ENCODE data around the gene NF1. TPM values are rescaled to one million over a fixed set of nuclear protein-coding genes. Genes with fewer than 3 reads are reported as not detected.
"Not testable (repeated sequence)": the region's sequence is repeated elsewhere in the genome, so short reads cannot be mapped to it uniquely, and the experiment has no call there.

Gene NF1
- total RNA-seq, 1 experiment from 2014 or later, result 11.6 TPM

GRCh38 chr17:31379597-31380205 lies 284.9 kb downstream of the NF1 start:
- Histone ChIP-seq H3K36me3 (replicated peaks; ENCODE audit: control insufficient read depth, insufficient read depth, low read length) (no peaks in the 10 kb centered on the region), H3K27me3 (ENCODE audit: control insufficient read depth, insufficient read depth, low read length) (no peaks in the 10 kb centered on the region), H3K4me3 (ENCODE audit: insufficient read depth, low read depth, low read length) (no peak overlapping the region)
- no peak for DNase-seq

GRCh38 chr17:31381165-31381668 lies 286.4 kb downstream of the NF1 start:
- no peak overlapping the region for H3K4me3 ChIP-seq (ENCODE audit: insufficient read depth, low read depth, low read length)
- DNase-seq, result no peak
- H3K36me3 ChIP-seq (replicated peaks; ENCODE audit: control insufficient read depth, insufficient read depth, low read length), result no peaks in the 10 kb centered on the region
- H3K27me3 ChIP-seq (ENCODE audit: control insufficient read depth, insufficient read depth, low read length), result no peaks in the 10 kb centered on the region

DNA sequence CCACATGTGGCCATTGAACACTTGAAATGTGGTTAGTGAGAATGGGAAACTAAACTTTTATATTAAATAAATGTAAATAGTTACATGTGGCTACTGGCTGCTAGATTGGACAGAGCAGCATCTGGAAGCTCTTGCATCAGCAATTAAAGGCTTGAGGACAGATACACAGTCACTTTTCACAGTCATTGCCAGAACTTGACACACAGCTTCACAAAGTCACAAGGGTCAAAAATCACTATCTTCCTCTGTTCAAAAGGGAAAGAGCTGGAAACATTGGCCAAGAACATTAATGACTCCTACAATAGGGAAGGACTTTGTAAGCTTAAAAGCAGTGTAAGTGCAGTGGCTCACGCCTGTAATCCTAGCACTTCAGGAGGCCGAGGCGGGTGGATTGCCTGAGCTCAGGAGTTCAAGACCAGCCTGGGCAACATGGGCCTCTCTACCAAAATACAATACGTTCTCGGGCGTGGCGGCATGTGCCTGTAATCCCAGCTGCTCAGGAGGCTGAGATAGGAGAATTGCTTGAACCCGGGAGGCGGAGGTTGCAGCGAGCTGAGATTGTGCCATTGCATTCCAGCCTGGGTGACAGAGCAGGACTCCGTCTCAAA lies 288.0 kb downstream of the NF1 start:
- not testable (repeated sequence) for H3K27me3 ChIP-seq (ENCODE audit: control insufficient read depth, insufficient read depth, low read length); H3K4me3 ChIP-seq (ENCODE audit: insufficient read depth, low read depth, low read length); DNase-seq; H3K36me3 ChIP-seq (replicated peaks; ENCODE audit: control insufficient read depth, insufficient read depth, low read length)

GRCh38 chr17:31383488-31383887 lies 288.7 kb downstream of the NF1 start:
- not testable (repeated sequence) for H3K4me3 ChIP-seq (ENCODE audit: insufficient read depth, low read depth, low read length); DNase-seq; H3K36me3 ChIP-seq (replicated peaks; ENCODE audit: control insufficient read depth, insufficient read depth, low read length); H3K27me3 ChIP-seq (ENCODE audit: control insufficient read depth, insufficient read depth, low read length)

- Histone ChIP-seq H3K4me3 (ENCODE audit: insufficient read depth, low read depth, low read length) (no peak overlapping the region), H3K36me3 (replicated peaks; ENCODE audit: control insufficient read depth, insufficient read depth, low read length) (no peaks in the 10 kb centered on the region), H3K27me3 (ENCODE audit: control insufficient read depth, insufficient read depth, low read length) (peaks cover 7% of the 10 kb centered on the region)
- DNase-seq, result no peak
These were observed 290.9 kb downstream of the NF1 start for GRCh38 chr17:31385428-31386285.

DNA sequence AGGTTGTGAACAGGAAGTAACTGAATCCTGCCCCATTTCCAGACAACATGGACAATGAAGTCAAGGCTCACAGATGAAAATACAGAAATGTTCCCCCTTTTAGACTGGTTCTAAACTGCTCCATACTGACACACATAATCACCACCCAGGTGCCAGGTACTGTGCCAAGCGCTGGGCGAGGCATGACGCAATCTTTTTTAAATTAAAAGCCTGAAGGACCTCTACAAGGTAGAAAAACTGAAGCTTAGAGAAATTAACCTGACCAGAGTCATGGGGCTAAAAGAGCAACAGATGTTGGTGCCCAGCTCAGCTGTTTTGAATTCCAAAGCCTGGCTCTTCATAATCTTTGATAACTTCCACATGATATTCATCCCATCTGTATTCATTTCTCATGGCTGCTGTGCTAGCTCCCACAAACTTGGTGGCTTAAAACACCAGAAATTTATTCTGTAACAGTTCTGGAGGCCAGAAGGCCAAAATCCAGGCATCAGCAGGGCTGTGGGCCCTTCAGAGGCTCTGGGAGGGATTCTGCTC lies 291.8 kb downstream of the NF1 start:
- no peak for DNase-seq
- H3K4me3 ChIP-seq (ENCODE audit: insufficient read depth, low read depth, low read length), result no peak overlapping the region
- H3K36me3 ChIP-seq (replicated peaks; ENCODE audit: control insufficient read depth, insufficient read depth, low read length), result no peaks in the 10 kb centered on the region
- peaks cover 13% of the 10 kb centered on the region for H3K27me3 ChIP-seq (ENCODE audit: control insufficient read depth, insufficient read depth, low read length)

GRCh38 chr17:31387438-31387837 lies 292.7 kb downstream of the NF1 start:
- peaks cover 21% of the 10 kb centered on the region for H3K27me3 ChIP-seq (ENCODE audit: control insufficient read depth, insufficient read depth, low read length)
- DNase-seq, result no peak
- no peaks in the 10 kb centered on the region for H3K36me3 ChIP-seq (replicated peaks; ENCODE audit: control insufficient read depth, insufficient read depth, low read length)
- H3K4me3 ChIP-seq (ENCODE audit: insufficient read depth, low read depth, low read length), result no peak overlapping the region

DNA sequence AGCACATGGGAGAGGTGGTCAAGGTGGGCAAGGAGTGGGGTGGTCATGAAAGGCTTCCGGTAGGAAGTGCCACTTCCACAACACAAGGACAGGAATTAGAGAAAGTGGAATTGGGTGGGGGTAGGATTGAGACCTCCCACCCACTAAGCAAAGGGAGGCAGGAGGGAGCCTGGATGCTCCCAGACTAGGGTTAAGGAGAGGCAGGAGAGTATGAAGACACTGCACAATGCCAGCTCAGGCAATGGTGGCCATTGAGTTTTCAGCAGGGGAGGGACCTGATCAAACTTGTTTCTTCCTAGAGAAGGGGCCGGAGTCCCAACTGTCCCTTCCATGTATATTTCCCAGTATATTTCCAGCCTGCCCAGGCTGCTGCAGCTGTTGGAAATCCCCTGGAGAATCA lies 293.6 kb downstream of the NF1 start:
- Histone ChIP-seq H3K4me3 (ENCODE audit: insufficient read depth, low read depth, low read length) (no peak overlapping the region), H3K27me3 (ENCODE audit: control insufficient read depth, insufficient read depth, low read length) (peaks cover 26% of the 10 kb centered on the region)
- no peak for DNase-seq

DNA sequence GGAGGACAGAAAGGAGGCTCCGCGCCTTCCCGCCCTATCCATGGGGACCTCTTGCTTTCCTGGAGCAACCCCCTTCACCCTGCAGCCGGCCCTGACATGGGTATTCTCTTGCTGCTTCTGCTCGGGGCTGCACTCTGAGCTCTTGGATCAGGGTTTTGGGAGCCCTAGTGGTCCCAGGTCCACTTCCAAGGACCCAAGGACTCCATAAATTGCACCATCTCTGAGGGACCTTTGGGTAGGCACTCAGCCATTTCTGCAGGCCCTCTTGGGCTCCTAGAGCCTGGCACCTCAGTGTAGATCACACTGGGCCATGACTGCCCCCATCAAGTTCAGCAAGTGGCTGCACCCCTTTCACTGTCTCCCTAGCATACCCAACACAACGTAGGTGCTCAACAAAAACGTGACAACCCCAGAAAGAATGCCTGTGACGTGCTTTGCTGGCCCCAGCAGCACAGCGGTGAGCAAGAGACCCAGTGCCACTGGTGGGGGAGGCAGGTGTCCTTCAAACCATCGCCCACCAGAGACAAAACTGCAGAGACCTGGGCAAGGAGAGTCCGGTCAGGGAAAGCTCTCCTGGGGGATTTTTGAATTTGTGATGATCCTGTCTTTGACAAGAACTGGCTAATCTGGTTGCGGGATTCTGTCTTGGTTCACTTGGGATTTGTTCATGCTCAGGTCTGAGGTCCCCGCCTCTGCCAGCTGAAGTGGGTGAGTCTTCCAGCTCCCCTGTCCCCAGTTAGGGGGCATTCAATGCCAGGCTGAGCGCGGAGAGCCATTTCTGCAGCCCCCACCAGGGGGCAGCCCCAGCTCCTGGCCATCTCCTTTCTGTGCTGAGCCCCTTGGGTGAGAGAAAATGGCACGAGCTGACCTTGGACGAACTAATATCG lies 294.2 kb downstream of the NF1 start:
- Histone ChIP-seq H3K27me3 (ENCODE audit: control insufficient read depth, insufficient read depth, low read length) (peaks cover 26% of the 10 kb centered on the region), H3K36me3 (replicated peaks; ENCODE audit: control insufficient read depth, insufficient read depth, low read length) (no peaks in the 10 kb centered on the region), H3K4me3 (ENCODE audit: insufficient read depth, low read depth, low read length) (no peak overlapping the region)
- DNase-seq, result peak; percentile 88

More for the DNA sequence above, 293.6 kb downstream of the NF1 start:
- H3K36me3 ChIP-seq (replicated peaks; ENCODE audit: control insufficient read depth, insufficient read depth, low read length), result no peaks in the 10 kb centered on the region

DNA sequence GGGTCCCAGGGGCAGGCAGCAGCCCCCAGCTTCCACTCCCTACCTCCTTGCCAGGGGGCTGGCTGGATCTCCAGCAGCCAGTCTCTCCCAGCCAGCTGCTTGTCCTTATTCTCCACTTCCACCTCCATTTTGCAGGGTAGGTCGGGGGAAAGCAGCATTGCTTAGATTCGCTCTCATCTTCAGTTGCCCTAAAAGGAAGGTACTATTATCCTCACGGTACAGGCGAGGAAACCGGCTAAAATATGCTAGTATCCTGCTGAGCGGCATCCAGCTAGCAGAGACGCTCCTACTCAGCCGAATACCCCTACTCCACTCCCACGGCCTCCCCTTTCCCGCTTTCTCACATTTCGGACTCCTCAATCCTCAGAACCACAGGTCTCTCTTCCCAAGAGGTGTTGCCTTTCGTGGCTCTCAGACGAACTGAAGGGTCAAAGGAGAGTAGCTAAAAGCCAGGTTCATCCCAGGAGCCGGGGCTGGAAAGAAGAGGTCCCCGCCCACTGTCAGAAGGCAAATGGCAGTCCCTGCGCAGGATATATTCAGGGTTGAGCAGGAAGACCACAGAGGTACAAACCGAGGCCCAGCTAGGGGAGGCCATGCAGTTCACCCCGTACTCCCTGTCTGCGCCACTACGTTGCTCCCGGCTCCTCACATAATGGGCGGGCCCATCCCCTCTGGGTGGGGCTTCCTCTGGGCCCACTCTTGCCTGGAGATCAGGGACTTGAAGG lies 295.0 kb downstream of the NF1 start:
- no peak overlapping the region for H3K4me3 ChIP-seq (ENCODE audit: insufficient read depth, low read depth, low read length)
- H3K36me3 ChIP-seq (replicated peaks; ENCODE audit: control insufficient read depth, insufficient read depth, low read length), result no peaks in the 10 kb centered on the region
- H3K27me3 ChIP-seq (ENCODE audit: control insufficient read depth, insufficient read depth, low read length), result peaks cover 26% of the 10 kb centered on the region
- peak; percentile 67 for DNase-seq

DNA sequence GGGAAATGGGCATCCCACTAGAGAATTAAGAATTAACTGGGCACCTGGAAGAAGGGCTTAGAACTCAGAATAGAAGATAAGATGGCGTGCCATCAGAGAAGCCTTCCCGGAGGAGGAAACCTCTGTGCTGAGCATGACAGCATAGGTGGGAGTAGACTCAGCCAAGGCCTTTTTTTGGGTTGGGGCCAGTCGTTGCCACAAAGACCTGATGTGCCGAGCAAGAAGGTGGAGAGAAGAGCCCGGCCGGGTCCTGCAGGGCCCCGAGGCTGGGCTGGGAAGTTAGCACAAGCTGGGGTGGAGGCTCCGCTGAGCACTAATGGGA lies 295.6 kb downstream of the NF1 start:
- no peak overlapping the region for H3K4me3 ChIP-seq (ENCODE audit: insufficient read depth, low read depth, low read length)

GRCh38 chr17:31390748-31391495 lies 296.1 kb downstream of the NF1 start:
- H3K36me3 ChIP-seq (replicated peaks; ENCODE audit: control insufficient read depth, insufficient read depth, low read length), result no peaks in the 10 kb centered on the region
- peak overlapping the region; percentile 66 for H3K4me3 ChIP-seq (ENCODE audit: insufficient read depth, low read depth, low read length)
- peaks cover 26% of the 10 kb centered on the region for H3K27me3 ChIP-seq (ENCODE audit: control insufficient read depth, insufficient read depth, low read length)
- DNase-seq, result peak; percentile 72

More for the DNA sequence above, 295.6 kb downstream of the NF1 start:
- DNase-seq, result no peak
- no peaks in the 10 kb centered on the region for H3K36me3 ChIP-seq (replicated peaks; ENCODE audit: control insufficient read depth, insufficient read depth, low read length)
- peaks cover 26% of the 10 kb centered on the region for H3K27me3 ChIP-seq (ENCODE audit: control insufficient read depth, insufficient read depth, low read length)

- H3K27me3 ChIP-seq (ENCODE audit: control insufficient read depth, insufficient read depth, low read length), result peaks cover 26% of the 10 kb centered on the region
- H3K4me3 ChIP-seq (ENCODE audit: insufficient read depth, low read depth, low read length), result peak within 1 kb of the TSS; percentile 66
- peak; percentile 91 for DNase-seq
These were observed 296.7 kb downstream of the NF1 start, which contains the start of gene RAB11FIP4 for GRCh38 chr17:31391496-31391949. Gene RAB11FIP4, plus strand, starts transcription at chr17:31391675. Its CDS starts 178 bp downstream, at chr17:31391853.

More at GRCh38 chr17:31391496-31391949, 296.7 kb downstream of the NF1 start, which contains the start of gene RAB11FIP4:
- H3K36me3 ChIP-seq (replicated peaks; ENCODE audit: control insufficient read depth, insufficient read depth, low read length), result no peaks in the 10 kb centered on the region
